SK-N-SH (cell line): ENCODE measurements around the gene SP100. TPM values are rescaled to one million over a fixed set of nuclear protein-coding genes. Genes with fewer than 3 reads are reported as not detected.

ENCODE experiments used
- CTCF ChIA-PET: fragments of 300-600, 350-600 bp; formaldehyde crosslinking; extraction: SDS; loops from one replicate; lab custom pipeline; 2021; lab: Yijun Ruan, JAX
- POLR2A ChIA-PET: fragments of 350-600 bp; sonication (Branson Sonifier 250); formaldehyde crosslinking; extraction: SDS; loops from one replicate; lab custom pipeline; 2020; ENCODE audit warnings: antibody characterized with exemption, inconsistent platforms; lab: Yijun Ruan, JAX
- DNase-seq: peaks from one replicate; pipeline ENCODE4 v3.0.0; 2012
- H2AFZ ChIP-seq: fragments of 200-600 bp; sonication (generic); 2 replicates; pipeline ENCODE4 v1.8.1; 2016; ENCODE audit warnings: antibody characterized with exemption, mild to moderate bottlenecking, low read depth
- H3F3A ChIP-seq: fragments of 200-600 bp; sonication (generic); replicated peaks from 2 replicates; pipeline ENCODE3; 2016; ENCODE audit warnings: antibody characterized with exemption, mild to moderate bottlenecking; ENCODE audit not compliant: insufficient read depth
- H3K27ac ChIP-seq, 2 experiments: fragments of 200-500 bp in 1 of 2; fragments of 200-600 bp in 1 of 2; sonication (Bioruptor generic) in 1 of 2; sonication (generic), shearing (Covaris generic) in 1 of 2; 2 replicates each; pipeline versions ENCODE4 v1.5.1 to v1.6.1; 2014 to 2016; ENCODE audit warnings: low read depth in 2 of 2, inconsistent platforms in 1 of 2, low read length in 1 of 2, mild to moderate bottlenecking in 1 of 2, mixed read lengths in 1 of 2
- H3K27me3 ChIP-seq: fragments of 200-600 bp; sonication (generic), shearing (Covaris generic); 2 replicates; pipeline ENCODE4 v1.6.1; 2016; ENCODE audit warnings: mixed run types; ENCODE audit not compliant: insufficient read depth
- H3K36me3 ChIP-seq, 2 experiments: fragments of 200-500 bp in 1 of 2; fragments of 200-600 bp in 1 of 2; sonication (Bioruptor generic) in 1 of 2; sonication (generic) in 1 of 2; replicated peaks in 1 of 2; 2 replicates each; pipeline versions ENCODE3 to v1.5.1; 2014 to 2016; ENCODE audit warnings: low read length in 1 of 2, mild to moderate bottlenecking in 1 of 2; ENCODE audit not compliant: insufficient read depth in 2 of 2, control insufficient read depth in 1 of 2
- H3K4me1 ChIP-seq, 2 experiments: fragments of 200-500 bp in 1 of 2; fragments of 200-600 bp in 1 of 2; sonication (Bioruptor generic) in 1 of 2; sonication (generic), shearing (Covaris generic) in 1 of 2; 2 replicates each; pipeline versions ENCODE4 v1.5.1 to v1.6.1; 2014 to 2016; ENCODE audit warnings: low read depth in 1 of 2, low read length in 1 of 2, mixed run types in 1 of 2; ENCODE audit not compliant: insufficient read depth in 2 of 2, control insufficient read depth in 1 of 2
- H3K4me2 ChIP-seq: fragments of 200-600 bp; sonication (generic), shearing (Covaris generic); 2 replicates; pipeline ENCODE4 v1.6.1; 2017; ENCODE audit warnings: mixed run types
- H3K4me3 ChIP-seq, 2 experiments: fragments of 200-500 bp in 1 of 2; fragments of 200-600 bp in 1 of 2; sonication (Bioruptor generic) in 1 of 2; sonication (generic), shearing (Covaris generic) in 1 of 2; 2 replicates each; pipeline versions ENCODE4 v1.5.1 to v1.8.1; 2014 to 2016; ENCODE audit warnings: low read depth in 2 of 2, inconsistent platforms in 1 of 2, low read length in 1 of 2, mild to moderate bottlenecking in 1 of 2, mixed read lengths in 1 of 2, moderate library complexity in 1 of 2
- H3K79me2 ChIP-seq: fragments of 200-600 bp; sonication (generic); 2 replicates; pipeline ENCODE4 v1.8.1; 2017; ENCODE audit warnings: mild to moderate bottlenecking; ENCODE audit not compliant: insufficient read depth
- H3K9ac ChIP-seq: fragments of 200-600 bp; sonication (generic); 2 replicates; pipeline ENCODE4 v1.6.1; 2017; ENCODE audit warnings: mixed run types
- H3K9me2 ChIP-seq: fragments of 200-600 bp; sonication (generic); 2 replicates; pipeline ENCODE4 v1.6.1; 2017; ENCODE audit warnings: mixed run types
- H3K9me3 ChIP-seq: fragments of 200-600 bp; sonication (generic); 2 replicates; pipeline ENCODE4 v1.6.1; 2017; ENCODE audit warnings: mixed run types, mild to moderate bottlenecking, moderate library complexity
- H4K20me1 ChIP-seq: fragments of 200-600 bp; sonication (generic); 2 replicates; pipeline ENCODE4 v1.6.1; 2017; ENCODE audit warnings: mild to moderate bottlenecking, mixed run types; ENCODE audit not compliant: insufficient read depth
- FOXJ3 ChIP-seq: sonication (generic); formaldehyde crosslinking; IDR thresholded peaks from 2 replicates; pipeline ENCODE4 v1.5.1; 2020; ENCODE audit warnings: mild to moderate bottlenecking, missing genetic modification reagents
- FOXM1 ChIP-seq: IDR thresholded peaks from 2 replicates; pipeline ENCODE4 v1.4.0; 2012; ENCODE audit warnings: low read depth, mild to moderate bottlenecking
- IRF3 ChIP-seq: fragments of 150-350 bp; IDR thresholded peaks from 2 replicates; pipeline ENCODE4 v1.6.1; 2016; ENCODE audit warnings: mild to moderate bottlenecking, low read depth, low read length
- MEF2A ChIP-seq: IDR thresholded peaks from 2 replicates; pipeline ENCODE4 v1.4.0; 2012; ENCODE audit warnings: low read depth, borderline replicate concordance
- NRF1 ChIP-seq: IDR thresholded peaks from 2 replicates; pipeline ENCODE4 v1.6.1; 2012; ENCODE audit warnings: low read depth, mild to moderate bottlenecking, low read length
- POLR2AphosphoS5 ChIP-seq: IDR thresholded peaks from 2 replicates; pipeline ENCODE4 v1.6.1; 2012; ENCODE audit warnings: low read depth, low read length
- USF2 ChIP-seq: fragments of 150-350 bp; IDR thresholded peaks from 2 replicates; pipeline ENCODE4 v1.6.1; 2017; ENCODE audit warnings: antibody characterized with exemption, low read length, low read depth, borderline replicate concordance
- WGBS: methylation state at CpG from one replicate; pipeline ENCODE4 v1.1.6; 2017; ENCODE audit warnings: low lambda C conversion rate; 5-methylcytosine and 5-hydroxymethylcytosine counted together
- polyA plus RNA-seq, 3 experiments: library from polyadenylated mRNA; depleted of rRNA; stranded (reverse); fragments of >200 nt; gene quantifications; 2 replicates each; pipeline ENCODE4 v1.2.3, GENCODE V29; 2012

Gene SP100
- polyA plus RNA-seq, 1 of the 3 experiments (the other 2 are of a cell fraction): 38.1 TPM

- Histone ChIP-seq H3K27ac (no peak overlapping the region), H4K20me1 (no peaks in the 10 kb centered on the region), H2AFZ (no peak overlapping the region; the same call in 1 of the 2 replicates), H3K4me2 (no peak overlapping the region), H3K27me3 (no peaks in the 10 kb centered on the region), H3K79me2 (no peaks in the 10 kb centered on the region), H3K9ac (no peak overlapping the region), H3F3A (no peaks in the 10 kb centered on the region), H3K36me3 (no peaks in the 10 kb centered on the region)
- POLR2A ChIA-PET: no interaction called here
- DNase-seq: no peak
- WGBS: 65% methylated on average over 3 of the region's 3 CpGs
- CTCF ChIA-PET: no interaction called here
- TF ChIP-seq POLR2AphosphoS5: no peak
- TF ChIP-seq, all 33 proteins: peak for 0
- Histone ChIP-seq H3K4me1 (no peaks in the 10 kb centered on the region), H3K4me3 (no peak overlapping the region), H3K9me3 (no peaks in the 10 kb centered on the region), H3K9me2 (no peaks in the 10 kb centered on the region)
Measured at GRCh38 chr2:230589025-230589424, 173.0 kb downstream of the SP100 start.

- H3K9me3 ChIP-seq: no peaks in the 10 kb centered on the region
- H3K27ac ChIP-seq: no peak overlapping the region
- no peak overlapping the region for H3K9ac ChIP-seq
- no peaks in the 10 kb centered on the region for H3K79me2 ChIP-seq
- WGBS: 76% methylated on average over 3 of the region's 3 CpGs
- H4K20me1 ChIP-seq: no peaks in the 10 kb centered on the region
- no peaks in the 10 kb centered on the region for H3K4me1 ChIP-seq
- H3F3A ChIP-seq: no peaks in the 10 kb centered on the region
- ChIA-PET POLR2A (no interaction called here), CTCF (no interaction called here)
- no peak overlapping the region for H3K4me3 ChIP-seq
- no peaks in the 10 kb centered on the region for H3K9me2 ChIP-seq
- TF ChIP-seq USF2 (no peak), FOXM1 (no peak)
- no peaks in the 10 kb centered on the region for H3K36me3 ChIP-seq
- H3K4me2 ChIP-seq: no peak overlapping the region
- no peak overlapping the region for H2AFZ ChIP-seq
- no peaks in the 10 kb centered on the region for H3K27me3 ChIP-seq
- DNase-seq: no peak
Measured at GRCh38 chr2:230589497-230590015, 173.6 kb downstream of the SP100 start.

- Histone ChIP-seq H3K9me2 (no peaks in the 10 kb centered on the region), H3K27me3 (no peaks in the 10 kb centered on the region), H3K79me2 (no peaks in the 10 kb centered on the region), H3K4me3 (no peak overlapping the region), H3K4me1 (no peaks in the 10 kb centered on the region), H3K36me3 (no peaks in the 10 kb centered on the region), H3K27ac (no peak overlapping the region), H4K20me1 (no peaks in the 10 kb centered on the region), H3F3A (no peaks in the 10 kb centered on the region), H3K4me2 (no peak overlapping the region), H3K9ac (no peak overlapping the region), H2AFZ (no peak overlapping the region), H3K9me3 (no peaks in the 10 kb centered on the region)
- CTCF ChIA-PET: no interaction called here
- POLR2A ChIA-PET: no interaction called here
- DNase-seq: no peak
- WGBS: 34% methylated on average over 3 of the region's 3 CpGs
- TF ChIP-seq MEF2A (no peak), USF2 (no peak), POLR2AphosphoS5 (no peak), FOXJ3 (no peak), IRF3 (no peak), NRF1 (no peak)
Measured at GRCh38 chr2:230590333-230590732, 174.3 kb downstream of the SP100 start.
